GM21529 (cell line): Measurements from ENCODE around the gene NR1I2.

ENCODE experiments used
- ATAC-seq: cut with Tn5 transposase; IDR thresholded peaks from one replicate; pipeline ENCODE4 v1.9.1; 2021; ENCODE audit not compliant: unreplicated experiment

The NR1I2 gene

GRCh38 chr3:119817583-119818363 lies 35.9 kb downstream of the NR1I2 start:
- no peak for ATAC-seq

- ATAC-seq, result no peak
Observed at GRCh38 chr3:119818937-119819336, 37.0 kb downstream of the NR1I2 start.

- ATAC-seq, result no peak
Observed at GRCh38 chr3:119819806-119820205, 37.9 kb downstream of the NR1I2 start.

- ATAC-seq, result no peak
Observed at GRCh38 chr3:119825820-119826219, 43.9 kb downstream of the NR1I2 start.

GRCh38 chr3:119826711-119827608 lies 45.1 kb downstream of the NR1I2 start:
- no peak for ATAC-seq

- ATAC-seq, result no peak
Observed at GRCh38 chr3:119829420-119829819, 47.5 kb downstream of the NR1I2 start.

GRCh38 chr3:119831022-119831421 lies 49.1 kb downstream of the NR1I2 start:
- no peak for ATAC-seq

- no peak for ATAC-seq
Observed at GRCh38 chr3:119831941-119832371, 50.1 kb downstream of the NR1I2 start.

- ATAC-seq, result no peak
Observed at GRCh38 chr3:119834754-119835370, 53.0 kb downstream of the NR1I2 start.

- ATAC-seq, result no peak
Observed at GRCh38 chr3:119835556-119835955, 53.7 kb downstream of the NR1I2 start.

- no peak for ATAC-seq
Observed at GRCh38 chr3:119841808-119842471, 60.0 kb downstream of the NR1I2 start.

GRCh38 chr3:119849126-119849525 lies 67.2 kb downstream of the NR1I2 start:
- ATAC-seq, result no peak

GRCh38 chr3:119856695-119857094 lies 74.8 kb downstream of the NR1I2 start:
- no peak for ATAC-seq

- ATAC-seq, result no peak
Observed at GRCh38 chr3:119858957-119859356, 77.1 kb downstream of the NR1I2 start.

GRCh38 chr3:119859728-119860127 lies 77.8 kb downstream of the NR1I2 start:
- ATAC-seq, result no peak

GRCh38 chr3:119861681-119862080 lies 79.8 kb downstream of the NR1I2 start:
- ATAC-seq, result no peak

GRCh38 chr3:119862616-119863015 lies 80.7 kb downstream of the NR1I2 start:
- no peak for ATAC-seq

- no peak for ATAC-seq
Observed at GRCh38 chr3:119864476-119864875, 82.6 kb downstream of the NR1I2 start.
